ENCODE data around the gene MMP2. TPM values are rescaled to one million over a fixed set of nuclear protein-coding genes. Genes with fewer than 3 reads are reported as not detected.

Gene MMP2
- total and polyA plus RNA-seq, 10 of the 15 experiments (the other 5 are each of a cell fraction or from before 2014, with no cell fraction given): 0.37 to 0.80 (median 0.59) TPM; not detected in 7

DNA sequence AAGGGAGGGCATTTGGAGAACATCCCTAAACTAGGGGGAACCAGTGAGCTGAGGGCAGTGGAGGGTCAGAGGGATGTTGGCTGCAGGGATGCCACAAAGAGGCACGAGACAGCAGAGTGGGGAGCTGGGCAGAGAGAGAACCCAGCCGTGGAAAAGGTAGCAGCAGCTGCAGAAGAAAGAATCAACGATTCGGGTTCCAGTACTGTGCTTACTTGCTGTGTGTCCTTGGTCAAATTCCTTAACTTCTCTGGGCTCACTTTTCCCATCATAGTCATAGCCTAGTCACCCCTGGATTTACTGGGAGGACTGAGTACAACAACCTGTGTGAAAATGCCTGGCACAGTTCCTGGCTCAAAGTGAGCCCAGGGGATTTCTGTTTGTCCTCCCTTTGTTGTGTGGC, 12.8 kb upstream of the MMP2 start:
- Histone ChIP-seq H3K9ac (ENCODE audit: control insufficient read depth, insufficient read depth, low read length) (no peak overlapping the region), H3K9me3 (replicated peaks; ENCODE audit: control insufficient read depth, insufficient read depth, low read length) (no peaks in the 10 kb centered on the region), H4K20me1 (ENCODE audit: control insufficient read depth, insufficient read depth) (no peaks in the 10 kb centered on the region), H3K4me2 (ENCODE audit: control insufficient read depth, insufficient read depth) (no peak overlapping the region), H3K36me3 (ENCODE audit: control insufficient read depth in 2 of 2, insufficient read depth in 2 of 2, low read length in 1 of 2) (no peaks in the 10 kb centered on the region), H3K27ac (ENCODE audit: control insufficient read depth, insufficient read depth) (no peak overlapping the region), H2AFZ (ENCODE audit: control insufficient read depth, low read depth, low read length) (no peak overlapping the region), H3K27me3 (replicated peaks in 1 of 2; ENCODE audit: control insufficient read depth in 2 of 2, insufficient read depth in 2 of 2, low read length in 1 of 2) (no peaks in the 10 kb centered on the region), H3K4me3 (no peak overlapping the region), H3K4me1 (ENCODE audit: control insufficient read depth, insufficient read depth, low read length) (no peaks in the 10 kb centered on the region; the same call in 1 of the 2 replicates), H3K79me2 (ENCODE audit: control insufficient read depth, insufficient read depth, low read length) (no peaks in the 10 kb centered on the region)
- FAIRE-seq: no peak
- in situ Hi-C loops (cut with MboI): loop anchor here (5.0 to 10.0 kb wide), 3 partner anchors 236 to 849 kb away; no protein-coding TSS in a partner anchor
- CTCF ChIA-PET: interaction anchor here (2.2 to 3.6 kb wide), 5 partner anchors 10 to 375 kb away, joined by 11 to 104 read pairs (median 21); no protein-coding TSS in a partner anchor
- no peak for TF ChIP-seq SIX5 (IDR thresholded peaks at IDR 0.05; ENCODE audit: low read depth, low read length, severe bottlenecking)
- TF ChIP-seq PAX5 (IDR thresholded peaks at IDR 0.05; ENCODE audit: borderline replicate concordance, low read depth, low read length): no peak
- TF ChIP-seq MXI1 (IDR thresholded peaks at IDR 0.05; ENCODE audit: low read depth, low read length): no peak
- TF ChIP-seq ZNF274 (IDR thresholded peaks at IDR 0.05; ENCODE audit: insufficient read depth, insufficient read length): no peak
- TF ChIP-seq MEF2B (IDR thresholded peaks at IDR 0.05; ENCODE audit: partially characterized antibody, poor library complexity, severe bottlenecking): no peak
- TF ChIP-seq TBL1XR1 (IDR thresholded peaks at IDR 0.05; ENCODE audit: low read depth, low read length): no peak
- TF ChIP-seq, protein P1, sequence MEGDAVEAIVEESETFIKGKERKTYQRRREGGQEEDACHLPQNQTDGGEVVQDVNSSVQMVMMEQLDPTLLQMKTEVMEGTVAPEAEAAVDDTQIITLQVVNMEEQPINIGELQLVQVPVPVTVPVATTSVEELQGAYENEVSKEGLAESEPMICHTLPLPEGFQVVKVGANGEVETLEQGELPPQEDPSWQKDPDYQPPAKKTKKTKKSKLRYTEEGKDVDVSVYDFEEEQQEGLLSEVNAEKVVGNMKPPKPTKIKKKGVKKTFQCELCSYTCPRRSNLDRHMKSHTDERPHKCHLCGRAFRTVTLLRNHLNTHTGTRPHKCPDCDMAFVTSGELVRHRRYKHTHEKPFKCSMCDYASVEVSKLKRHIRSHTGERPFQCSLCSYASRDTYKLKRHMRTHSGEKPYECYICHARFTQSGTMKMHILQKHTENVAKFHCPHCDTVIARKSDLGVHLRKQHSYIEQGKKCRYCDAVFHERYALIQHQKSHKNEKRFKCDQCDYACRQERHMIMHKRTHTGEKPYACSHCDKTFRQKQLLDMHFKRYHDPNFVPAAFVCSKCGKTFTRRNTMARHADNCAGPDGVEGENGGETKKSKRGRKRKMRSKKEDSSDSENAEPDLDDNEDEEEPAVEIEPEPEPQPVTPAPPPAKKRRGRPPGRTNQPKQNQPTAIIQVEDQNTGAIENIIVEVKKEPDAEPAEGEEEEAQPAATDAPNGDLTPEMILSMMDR (IDR thresholded peaks at IDR 0.05 in 2 of 3, conservative IDR thresholded peaks at IDR 0.05 in 1 of 3; ENCODE audit: control insufficient read depth in 2 of 3, extremely low read depth in 1 of 3, insufficient read depth in 1 of 3, low read depth in 3 of 3, low read length in 3 of 3): no peak
- no peak for TF ChIP-seq ZBTB33 (IDR thresholded peaks at IDR 0.05)
- no peak for TF ChIP-seq ZNF207 (IDR thresholded peaks at IDR 0.05; ENCODE audit: borderline replicate concordance)
- TF ChIP-seq JUND (IDR thresholded peaks at IDR 0.05; ENCODE audit: low read depth, low read length): no peak
- TF ChIP-seq TCF7 (IDR thresholded peaks at IDR 0.05; ENCODE audit: borderline replicate concordance): no peak
- POLR2A ChIA-PET: no interaction called here
- no peak for DNase-seq (ENCODE audit: low read depth, low spot score)
- WGBS (ENCODE audit: insufficient coverage, insufficient replicate concordance, low lambda C conversion rate, missing lambda C conversion rate): 46% methylated on average over 4 of the region's 4 CpGs
- SMC1A ChIA-PET (ENCODE audit: uncharacterized antibody, unreplicated experiment): interaction anchor here (0.9 to 3.2 kb wide), 3 partner anchors 235 to 376 kb away, joined by 4 to 28 read pairs (median 10); no protein-coding TSS in a partner anchor
- BruUV-seq (replicated peaks): no TSS peak
- intact Hi-C loops (cut with micrococcal nuclease; ENCODE audit: unreplicated experiment): loop anchor here (10.0 kb wide), 2 partner anchors 849 to 1911 kb away; no protein-coding TSS in a partner anchor
- no peak for ATAC-seq
- RAD21 ChIA-PET (ENCODE audit: unreplicated experiment): interaction anchor here (2.5 kb wide), 1 partner anchor 236 kb away, joined by 33 read pairs; no protein-coding TSS in a partner anchor

Measured in GM12878 (cell line).